ENCODE data around the gene RBM33.
"Not testable (repeated sequence)": the region's sequence is repeated elsewhere in the genome, so short reads cannot be mapped to it uniquely, and the experiment has no call there.

RBM33 gene

DNA sequence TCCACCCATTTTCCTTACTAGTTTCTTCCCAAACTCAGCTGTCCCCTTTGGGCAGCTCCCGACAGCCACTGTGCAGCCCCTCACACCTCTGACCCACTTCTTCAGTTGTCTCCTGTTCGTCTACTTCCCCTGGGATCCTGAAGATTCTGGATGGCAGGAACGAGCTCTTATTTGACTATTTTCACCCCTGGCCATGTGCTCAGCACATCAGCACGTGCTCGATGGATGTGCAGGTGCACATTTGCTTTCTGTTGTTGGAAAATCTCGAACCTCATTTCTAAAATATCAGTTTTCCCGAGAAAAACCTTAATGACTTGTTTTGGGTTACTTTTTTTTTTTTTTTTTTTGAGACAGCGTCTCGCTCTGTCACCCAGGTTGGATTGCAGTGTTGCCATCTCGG, 31.8 kb upstream of the RBM33 start:
- DNase-seq (ENCODE audit: insufficient read length, low spot score) = no peak
- TF ChIP-seq, protein P1, sequence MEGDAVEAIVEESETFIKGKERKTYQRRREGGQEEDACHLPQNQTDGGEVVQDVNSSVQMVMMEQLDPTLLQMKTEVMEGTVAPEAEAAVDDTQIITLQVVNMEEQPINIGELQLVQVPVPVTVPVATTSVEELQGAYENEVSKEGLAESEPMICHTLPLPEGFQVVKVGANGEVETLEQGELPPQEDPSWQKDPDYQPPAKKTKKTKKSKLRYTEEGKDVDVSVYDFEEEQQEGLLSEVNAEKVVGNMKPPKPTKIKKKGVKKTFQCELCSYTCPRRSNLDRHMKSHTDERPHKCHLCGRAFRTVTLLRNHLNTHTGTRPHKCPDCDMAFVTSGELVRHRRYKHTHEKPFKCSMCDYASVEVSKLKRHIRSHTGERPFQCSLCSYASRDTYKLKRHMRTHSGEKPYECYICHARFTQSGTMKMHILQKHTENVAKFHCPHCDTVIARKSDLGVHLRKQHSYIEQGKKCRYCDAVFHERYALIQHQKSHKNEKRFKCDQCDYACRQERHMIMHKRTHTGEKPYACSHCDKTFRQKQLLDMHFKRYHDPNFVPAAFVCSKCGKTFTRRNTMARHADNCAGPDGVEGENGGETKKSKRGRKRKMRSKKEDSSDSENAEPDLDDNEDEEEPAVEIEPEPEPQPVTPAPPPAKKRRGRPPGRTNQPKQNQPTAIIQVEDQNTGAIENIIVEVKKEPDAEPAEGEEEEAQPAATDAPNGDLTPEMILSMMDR (IDR thresholded peaks at IDR 0.05; ENCODE audit: insufficient read depth, missing control alignments) = no peak
- no peak for FAIRE-seq

DNA sequence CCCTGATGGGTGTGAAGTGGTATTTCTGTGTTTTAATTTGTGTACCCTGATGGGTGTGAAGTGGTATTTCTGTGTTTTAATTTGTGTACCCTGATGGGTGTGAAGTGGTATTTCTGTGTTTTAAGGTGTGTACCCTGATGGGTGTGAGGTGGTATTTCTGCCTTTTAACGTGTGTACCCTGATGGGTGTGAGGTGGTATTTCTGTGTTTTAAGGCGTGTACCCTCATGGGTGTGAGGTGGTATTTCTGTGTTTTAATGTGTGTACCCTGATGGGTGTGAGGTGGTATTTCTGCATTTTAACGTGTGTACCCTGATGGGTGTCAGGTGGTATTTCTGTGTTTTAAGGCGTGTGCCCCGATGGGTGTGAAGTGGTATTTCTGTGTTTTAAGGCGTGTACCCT, 29.4 kb upstream of the RBM33 start:
- not testable (repeated sequence) for FAIRE-seq; DNase-seq (ENCODE audit: insufficient read length, low spot score)

DNA sequence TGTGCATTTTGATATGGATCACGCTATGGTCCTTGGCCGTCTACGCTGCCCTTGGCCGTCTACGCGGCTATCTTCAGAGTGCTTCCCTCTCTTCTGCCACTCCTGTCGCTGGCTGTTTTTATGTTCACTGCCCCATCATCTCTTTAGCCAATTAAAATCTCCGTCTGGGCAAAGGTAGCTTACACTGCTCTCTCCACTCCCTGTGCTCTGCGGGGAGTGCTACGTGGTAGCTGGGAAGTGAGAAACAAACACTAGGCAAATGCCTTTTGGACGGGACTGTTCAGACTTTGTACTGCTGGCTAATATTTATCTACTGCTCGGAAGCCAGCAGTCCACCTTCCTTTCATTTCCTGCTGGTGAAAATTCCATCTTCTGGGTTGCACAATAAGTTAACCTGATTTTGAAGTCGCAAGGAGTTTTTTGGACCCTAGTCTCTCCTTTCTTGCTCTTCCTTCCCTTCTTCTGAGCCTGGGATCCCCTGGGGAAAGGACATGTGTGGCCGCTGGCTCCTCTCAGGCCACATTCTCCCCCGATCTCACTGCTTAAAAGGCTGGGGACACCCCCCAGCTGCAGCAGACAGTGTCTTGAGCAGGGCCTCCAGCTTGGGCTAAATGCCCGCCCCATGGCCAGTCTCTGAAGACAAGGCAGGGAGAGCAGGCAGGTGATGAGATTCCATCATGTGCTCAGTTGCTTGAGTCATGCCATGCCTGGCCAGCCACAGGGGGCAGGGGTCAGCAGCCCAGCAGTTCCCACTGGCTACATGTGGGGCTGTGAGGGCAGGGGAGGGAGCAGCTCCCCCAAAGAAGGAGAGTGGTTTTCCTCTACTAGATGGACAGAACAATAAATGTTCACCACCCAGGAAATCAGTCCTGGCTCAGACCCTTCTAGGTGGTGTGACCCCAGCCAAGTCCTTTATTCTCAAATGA, 25.5 kb upstream of the RBM33 start:
- TF ChIP-seq, protein P1 (IDR thresholded peaks at IDR 0.05; ENCODE audit: insufficient read depth, missing control alignments) = no peak
- DNase-seq (ENCODE audit: insufficient read length, low spot score) = no peak
- FAIRE-seq = no peak

DNA sequence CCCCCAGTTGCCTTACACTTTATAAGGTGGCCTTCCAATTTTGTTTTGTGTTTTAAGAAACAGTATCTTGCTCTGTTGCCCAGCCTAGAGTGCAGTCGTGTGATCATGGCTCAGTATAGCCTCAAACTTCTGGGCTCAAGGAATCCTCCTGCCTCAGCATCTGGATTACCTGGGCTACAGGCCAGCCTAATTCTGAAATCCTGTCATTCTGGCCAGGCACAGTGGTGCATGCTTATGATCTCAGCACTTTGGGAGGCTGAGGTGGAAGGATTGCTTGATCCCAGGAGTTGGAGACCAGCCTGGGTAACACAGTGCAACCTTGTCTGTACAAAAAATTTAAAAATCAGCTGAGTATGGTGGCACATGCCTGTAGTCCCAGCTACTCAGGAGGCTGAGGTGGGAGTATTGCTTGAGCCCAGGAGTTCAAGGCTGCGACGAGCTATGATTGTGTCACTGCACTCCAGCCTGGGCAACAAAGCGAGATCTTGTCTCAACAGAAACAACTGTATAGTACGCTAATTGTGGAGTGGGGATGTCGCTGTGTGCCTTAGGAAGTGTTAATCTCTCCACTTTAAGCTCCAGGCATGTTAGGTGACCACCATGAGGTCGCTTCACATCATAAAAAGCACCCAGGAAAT, 24.7 kb upstream of the RBM33 start:
- FAIRE-seq (no peak), DNase-seq (ENCODE audit: insufficient read length, low spot score) (no peak)
- TF ChIP-seq, protein P1 (IDR thresholded peaks at IDR 0.05; ENCODE audit: insufficient read depth, missing control alignments) = no peak

DNA sequence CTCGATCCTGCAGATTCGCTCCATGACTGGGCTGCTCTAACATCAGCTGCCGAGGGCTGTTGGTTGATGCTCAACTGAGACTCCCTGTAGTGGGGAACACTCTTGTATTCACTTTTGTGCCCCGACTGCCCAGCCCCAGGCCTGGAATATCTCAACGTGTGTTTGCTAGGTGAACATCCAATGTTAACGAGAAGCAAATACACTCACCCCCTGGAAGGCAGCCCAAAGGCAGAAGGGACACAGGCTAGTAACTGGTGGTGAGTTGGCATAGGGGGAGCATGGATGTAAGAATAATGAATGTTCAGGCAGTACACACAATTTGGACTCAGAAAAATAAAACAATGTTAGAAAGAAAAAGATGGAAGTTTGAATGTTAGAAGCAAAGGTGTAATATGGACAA, 24.0 kb upstream of the RBM33 start:
- DNase-seq (ENCODE audit: insufficient read length, low spot score) (no peak), FAIRE-seq (no peak)
- TF ChIP-seq, protein P1 (IDR thresholded peaks at IDR 0.05; ENCODE audit: insufficient read depth, missing control alignments) = no peak

DNA sequence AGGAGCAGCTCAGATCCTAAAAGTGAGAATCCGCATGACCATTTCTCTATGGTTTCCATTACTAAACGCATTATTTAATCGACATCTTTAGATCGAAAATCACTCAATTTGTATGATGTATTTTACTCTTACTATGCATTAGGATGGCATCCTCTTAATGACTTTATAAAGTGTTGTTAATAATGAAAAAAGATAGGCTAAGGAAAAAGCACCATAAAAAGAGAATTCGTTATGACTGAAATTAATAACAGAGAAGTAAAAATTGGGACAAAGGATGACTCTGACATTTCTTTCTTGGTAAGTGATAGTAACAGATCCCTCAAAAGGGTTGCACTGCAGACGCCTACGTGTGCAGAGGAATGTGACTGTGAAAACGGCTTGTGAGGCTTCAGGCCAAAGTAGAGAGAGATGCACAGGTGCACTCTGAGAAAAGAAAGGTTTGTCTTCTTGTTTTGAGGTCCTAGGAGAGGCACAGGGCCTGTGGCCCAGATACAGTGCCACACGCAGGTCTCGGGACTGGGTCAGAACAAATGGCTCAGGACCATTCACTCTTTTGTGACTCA, 23.0 kb upstream of the RBM33 start:
- FAIRE-seq (no peak), DNase-seq (ENCODE audit: insufficient read length, low spot score) (no peak)
- TF ChIP-seq, protein P1 (IDR thresholded peaks at IDR 0.05; ENCODE audit: insufficient read depth, missing control alignments) = no peak

DNA sequence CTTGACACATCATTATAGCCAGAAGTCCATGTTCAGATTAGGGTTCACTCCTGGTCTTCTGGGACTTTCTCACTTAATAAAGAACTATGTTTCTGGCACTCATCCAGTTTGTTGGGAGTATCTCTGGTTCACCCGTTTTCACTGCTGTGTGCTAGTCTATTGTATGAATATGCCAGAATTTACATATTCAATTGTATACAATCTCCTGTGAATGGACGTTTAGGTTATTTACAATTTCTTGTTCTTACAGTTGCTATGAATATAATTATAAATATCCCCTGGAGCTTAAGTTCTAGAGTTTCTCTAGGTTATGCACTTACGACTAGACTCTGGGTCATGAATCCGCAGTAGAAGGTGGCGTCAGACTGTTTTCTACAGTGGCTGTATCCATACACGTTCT, 20.0 kb upstream of the RBM33 start:
- FAIRE-seq (no peak), DNase-seq (ENCODE audit: insufficient read length, low spot score) (no peak)
- TF ChIP-seq, protein P1 (IDR thresholded peaks at IDR 0.05; ENCODE audit: insufficient read depth, missing control alignments) = no peak

All from D721Med (cell line).